OCI-LY7 (cell line): Measurements from ENCODE around the gene CEP131. TPM values are rescaled to one million over a fixed set of nuclear protein-coding genes. Genes with fewer than 3 reads are reported as not detected.

Experiments used
- BruUV-seq: library from RNA; stranded (reverse); fragments of 400-500 nt; replicated peaks from 2 replicates; lab custom pipeline; 2021; lab: Mats Ljungman, UMichigan
- CTCF ChIA-PET: fragments of 300-600 bp; sonication (Branson Sonifier 250); formaldehyde crosslinking; loops from one replicate; lab custom pipeline; 2022; ENCODE audit warnings: antibody characterized with exemption; ENCODE audit not compliant: unreplicated experiment; lab: Charles Lee
- POLR2A ChIA-PET: fragments of 300-600 bp; sonication (Branson Sonifier 250); formaldehyde crosslinking; loops from one replicate; lab custom pipeline; 2022; ENCODE audit warnings: antibody characterized with exemption; lab: Charles Lee
- DNase-seq: peaks from one replicate; pipeline ENCODE4 v3.0.0-alpha.2; 2015; ENCODE audit warnings: low spot score
- H2AFZ ChIP-seq: fragments of 200-600 bp; sonication (generic), shearing (Covaris generic); 2 replicates; pipeline ENCODE4 v1.6.1; 2014; ENCODE audit warnings: mild to moderate bottlenecking, antibody characterized with exemption, low read length, moderate library complexity
- H3K27ac ChIP-seq: fragments of 200-600 bp; sonication (generic); 2 replicates; pipeline ENCODE4 v1.5.1; 2014; ENCODE audit warnings: mixed run types, low read depth, mild to moderate bottlenecking, moderate library complexity, low read length, inconsistent platforms; ENCODE audit not compliant: poor library complexity, severe bottlenecking
- H3K36me3 ChIP-seq: fragments of 200-600 bp; sonication (generic); 2 replicates; pipeline ENCODE4 v1.6.1; 2014; ENCODE audit warnings: mild to moderate bottlenecking, antibody characterized with exemption, low read length, moderate library complexity, mixed read lengths; ENCODE audit not compliant: insufficient read depth
- H3K4me1 ChIP-seq: fragments of 200-600 bp; sonication (generic); 2 replicates; pipeline ENCODE4 v1.5.1; 2014; ENCODE audit warnings: mild to moderate bottlenecking, low read length; ENCODE audit not compliant: insufficient read depth, poor library complexity, severe bottlenecking
- H3K4me2 ChIP-seq: fragments of 200-600 bp; sonication (generic); 2 replicates; pipeline ENCODE4 v1.6.1; 2014; ENCODE audit warnings: mild to moderate bottlenecking, low read length
- H3K4me3 ChIP-seq: fragments of 200-600 bp; sonication (generic); 2 replicates; pipeline ENCODE4 v1.5.1; 2014; ENCODE audit warnings: mild to moderate bottlenecking, low read depth, low read length; ENCODE audit not compliant: poor library complexity, severe bottlenecking
- H3K79me2 ChIP-seq: fragments of 200-600 bp; sonication (generic); 2 replicates; pipeline ENCODE4 v1.6.1; 2016; ENCODE audit warnings: low read depth, mild to moderate bottlenecking, low read length, moderate library complexity, mixed read lengths; ENCODE audit not compliant: insufficient read depth
- H3K9me2 ChIP-seq: fragments of 200-600 bp; sonication (generic); 2 replicates; pipeline ENCODE4 v1.6.1; 2016; ENCODE audit warnings: mild to moderate bottlenecking, low read length, mixed read lengths; ENCODE audit not compliant: insufficient read depth
- H3K9me3 ChIP-seq: fragments of 200-600 bp; sonication (generic); 2 replicates; pipeline ENCODE4 v1.6.1; 2014; ENCODE audit warnings: mild to moderate bottlenecking, mixed run types, low read length, mixed read lengths
- H4K20me1 ChIP-seq: fragments of 200-600 bp; sonication (generic); 2 replicates; pipeline ENCODE4 v1.6.1; 2014; ENCODE audit warnings: mild to moderate bottlenecking, antibody characterized with exemption, low read length, moderate library complexity, mixed read lengths; ENCODE audit not compliant: insufficient read depth
- EZH2phosphoT487 ChIP-seq: fragments of 200-600 bp; sonication (generic); IDR thresholded peaks from 2 replicates; pipeline ENCODE4 v1.6.1; 2018; ENCODE audit warnings: low read depth, borderline replicate concordance, mild to moderate bottlenecking, mixed run types, antibody characterized with exemption, low read length, moderate library complexity, mixed read lengths
- intact Hi-C: fragments of 100-400 bp; cut with micrococcal nuclease; formaldehyde crosslinking; loops from one replicate; pipeline ENCODE4 v1.10.0; 2022; ENCODE audit not compliant: unreplicated experiment
- total RNA-seq, 2 experiments: library from RNA; depleted of rRNA in 1 of 2; stranded (reverse); fragments of >200 nt in 1 of 2; shearing (Covaris generic) in 1 of 2; gene quantifications; 2 replicates each; pipeline ENCODE4 v1.2.3, GENCODE V29; 2014 to 2022
- TF ChIP-seq, protein P1 (sequence below): fragments of 200-600 bp; sonication (generic); conservative IDR thresholded peaks from 2 replicates; pipeline ENCODE4 v1.5.1; 2014; ENCODE audit warnings: mild to moderate bottlenecking, antibody characterized with exemption, low read length, moderate library complexity, mixed read lengths

CEP131 gene
- total RNA-seq, 2 experiments from 2014 or later = 32.9 to 38.6 TPM

- Histone ChIP-seq H3K9me2 (no peaks in the 10 kb centered on the region), H3K79me2 (no peaks in the 10 kb centered on the region), H3K4me3 (no peak overlapping the region), H3K4me2 (no peak overlapping the region), H4K20me1 (no peaks in the 10 kb centered on the region), H3K9me3 (no peaks in the 10 kb centered on the region), H2AFZ (no peak overlapping the region), H3K27ac (no peak overlapping the region), H3K36me3 (peaks cover 36% of the 10 kb centered on the region), H3K4me1 (no peaks in the 10 kb centered on the region)
- BruUV-seq = no TSS peak
- DNase-seq = no peak
- CTCF ChIA-PET = no interaction called here
- POLR2A ChIA-PET = no interaction called here
- intact Hi-C loops = no loop called here
- TF ChIP-seq, protein P1, sequence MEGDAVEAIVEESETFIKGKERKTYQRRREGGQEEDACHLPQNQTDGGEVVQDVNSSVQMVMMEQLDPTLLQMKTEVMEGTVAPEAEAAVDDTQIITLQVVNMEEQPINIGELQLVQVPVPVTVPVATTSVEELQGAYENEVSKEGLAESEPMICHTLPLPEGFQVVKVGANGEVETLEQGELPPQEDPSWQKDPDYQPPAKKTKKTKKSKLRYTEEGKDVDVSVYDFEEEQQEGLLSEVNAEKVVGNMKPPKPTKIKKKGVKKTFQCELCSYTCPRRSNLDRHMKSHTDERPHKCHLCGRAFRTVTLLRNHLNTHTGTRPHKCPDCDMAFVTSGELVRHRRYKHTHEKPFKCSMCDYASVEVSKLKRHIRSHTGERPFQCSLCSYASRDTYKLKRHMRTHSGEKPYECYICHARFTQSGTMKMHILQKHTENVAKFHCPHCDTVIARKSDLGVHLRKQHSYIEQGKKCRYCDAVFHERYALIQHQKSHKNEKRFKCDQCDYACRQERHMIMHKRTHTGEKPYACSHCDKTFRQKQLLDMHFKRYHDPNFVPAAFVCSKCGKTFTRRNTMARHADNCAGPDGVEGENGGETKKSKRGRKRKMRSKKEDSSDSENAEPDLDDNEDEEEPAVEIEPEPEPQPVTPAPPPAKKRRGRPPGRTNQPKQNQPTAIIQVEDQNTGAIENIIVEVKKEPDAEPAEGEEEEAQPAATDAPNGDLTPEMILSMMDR = no peak
- no peak for TF ChIP-seq EZH2phosphoT487
Measured at GRCh38 chr17:81264640-81265039, 41.9 kb upstream of the CEP131 start.

DNA sequence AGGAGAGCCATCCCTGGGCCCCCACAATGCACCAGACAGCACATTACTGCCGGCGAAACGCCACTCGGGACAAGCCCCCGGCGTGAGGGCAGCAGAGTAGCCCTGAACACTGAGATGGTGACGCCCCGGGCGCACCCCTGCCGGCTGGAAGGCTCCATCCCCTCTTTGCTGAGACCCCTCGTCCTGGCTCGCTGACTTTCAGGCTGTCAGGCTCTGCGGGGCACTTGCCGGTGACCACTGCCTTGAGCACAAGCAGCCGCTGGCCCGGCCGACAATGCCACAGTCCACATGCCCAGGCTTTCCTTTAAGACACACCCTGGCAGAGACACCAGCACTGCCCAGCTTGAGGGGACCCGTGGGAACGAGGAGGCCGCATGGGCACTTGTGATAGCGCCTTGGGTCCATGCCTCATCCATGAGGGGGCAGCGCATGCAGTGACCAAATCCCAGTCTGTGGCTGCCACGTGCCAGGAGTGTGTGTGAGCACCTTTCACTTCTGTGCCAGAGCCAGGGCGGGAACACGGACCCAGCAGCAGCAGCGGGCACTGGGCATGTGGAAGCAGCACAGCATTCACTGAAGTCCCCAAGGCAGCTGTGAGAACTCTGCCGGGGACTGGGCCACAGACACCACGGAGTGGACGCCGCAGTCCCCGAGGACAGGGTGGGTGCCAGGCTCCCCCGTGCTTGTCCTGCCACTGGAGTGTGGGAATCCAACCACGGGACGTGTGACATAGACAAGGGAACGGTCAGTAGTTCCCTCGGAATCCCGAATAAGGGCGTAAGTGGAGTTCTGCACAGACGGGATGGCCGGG is 40.8 kb upstream of the CEP131 start:
- ChIA-PET CTCF (no interaction called here), POLR2A (no interaction called here)
- no peak overlapping the region for H3K4me3 ChIP-seq
- no peaks in the 10 kb centered on the region for H3K9me2 ChIP-seq
- H2AFZ ChIP-seq = no peak overlapping the region
- TF ChIP-seq, protein P1 = no peak
- TF ChIP-seq EZH2phosphoT487 = no peak
- no peaks in the 10 kb centered on the region for H4K20me1 ChIP-seq
- no peak for DNase-seq
- H3K4me1 ChIP-seq = no peaks in the 10 kb centered on the region
- no peaks in the 10 kb centered on the region for H3K79me2 ChIP-seq
- H3K4me2 ChIP-seq = no peak overlapping the region
- H3K9me3 ChIP-seq = no peaks in the 10 kb centered on the region
- H3K27ac ChIP-seq = no peak overlapping the region
- intact Hi-C loops = no loop called here
- peaks cover 38% of the 10 kb centered on the region for H3K36me3 ChIP-seq
- BruUV-seq = no TSS peak
